GM13977 (cell line): ENCODE measurements around the gene TTC36.
A peak's percentile ranks its signal among the peaks of the same experiment; 100 is the strongest.
"Not testable (repeated sequence)": the region's sequence is repeated elsewhere in the genome, so short reads cannot be mapped to it uniquely, and the experiment has no call there.

ENCODE experiments used
- DNase-seq: peaks from one replicate; pipeline ENCODE4 v3.0.0; 2012; ENCODE audit warnings: low spot score
- CTCF ChIP-seq: IDR thresholded peaks from 2 replicates; pipeline ENCODE4 v1.5.1; 2012; ENCODE audit warnings: mild to moderate bottlenecking, control low read depth; ENCODE audit not compliant: insufficient read depth; ENCODE audit errors: extremely low read depth, missing control alignments
- in situ Hi-C: fragments of 300-500 bp; cut with MboI; formaldehyde crosslinking; loops from one replicate; pipeline ENCODE4 v1.12.0; 2022; ENCODE audit warnings: low sequenced_read_pairs, low pct_unique_long_range_greater_than_20kb, mixed read lengths, inconsistent platforms; ENCODE audit not compliant: unreplicated experiment

Gene TTC36

GRCh38 chr11:118560806-118561205, 33.5 kb downstream of the TTC36 start:
- no peak for TF ChIP-seq CTCF
- DNase-seq, result no peak
- in situ Hi-C loops, result no loop called here

GRCh38 chr11:118565051-118565450, 37.8 kb downstream of the TTC36 start:
- in situ Hi-C loops, result no loop called here
- no peak for TF ChIP-seq CTCF
- no peak for DNase-seq

- TF ChIP-seq CTCF, result no peak
- in situ Hi-C loops, result no loop called here
- DNase-seq, result no peak
Observed at GRCh38 chr11:118569670-118570069, 42.4 kb downstream of the TTC36 start.

- in situ Hi-C loops, result no loop called here
Observed at GRCh38 chr11:118570787-118571186, 43.5 kb downstream of the TTC36 start.

GRCh38 chr11:118571701-118572060, 44.4 kb downstream of the TTC36 start:
- in situ Hi-C loops, DNase-seq: not testable (repeated sequence)

More at GRCh38 chr11:118570787-118571186, 43.5 kb downstream of the TTC36 start:
- no peak for DNase-seq
- no peak for TF ChIP-seq CTCF

GRCh38 chr11:118572061-118572980, 45.0 kb downstream of the TTC36 start, which contains the start of gene ARCN1:
Gene ARCN1, plus strand, starts transcription at chr11:118572409. Its CDS starts 139 bp downstream, at chr11:118572548.
- DNase-seq, result peak; percentile 85
- in situ Hi-C loops, result no loop called here
- TF ChIP-seq CTCF, result no peak

- peak; percentile 33 for DNase-seq
- in situ Hi-C loops, result no loop called here
- TF ChIP-seq CTCF, result no peak
Observed at GRCh38 chr11:118572981-118573550, 45.8 kb downstream of the TTC36 start.
